ENCODE results near the gene EEF1AKMT4. TPM values are rescaled to one million over a fixed set of nuclear protein-coding genes. Genes with fewer than 3 reads are reported as not detected.

Gene EEF1AKMT4
- total RNA-seq: 3.4 and 4.3 TPM in 2 replicates

DNA sequence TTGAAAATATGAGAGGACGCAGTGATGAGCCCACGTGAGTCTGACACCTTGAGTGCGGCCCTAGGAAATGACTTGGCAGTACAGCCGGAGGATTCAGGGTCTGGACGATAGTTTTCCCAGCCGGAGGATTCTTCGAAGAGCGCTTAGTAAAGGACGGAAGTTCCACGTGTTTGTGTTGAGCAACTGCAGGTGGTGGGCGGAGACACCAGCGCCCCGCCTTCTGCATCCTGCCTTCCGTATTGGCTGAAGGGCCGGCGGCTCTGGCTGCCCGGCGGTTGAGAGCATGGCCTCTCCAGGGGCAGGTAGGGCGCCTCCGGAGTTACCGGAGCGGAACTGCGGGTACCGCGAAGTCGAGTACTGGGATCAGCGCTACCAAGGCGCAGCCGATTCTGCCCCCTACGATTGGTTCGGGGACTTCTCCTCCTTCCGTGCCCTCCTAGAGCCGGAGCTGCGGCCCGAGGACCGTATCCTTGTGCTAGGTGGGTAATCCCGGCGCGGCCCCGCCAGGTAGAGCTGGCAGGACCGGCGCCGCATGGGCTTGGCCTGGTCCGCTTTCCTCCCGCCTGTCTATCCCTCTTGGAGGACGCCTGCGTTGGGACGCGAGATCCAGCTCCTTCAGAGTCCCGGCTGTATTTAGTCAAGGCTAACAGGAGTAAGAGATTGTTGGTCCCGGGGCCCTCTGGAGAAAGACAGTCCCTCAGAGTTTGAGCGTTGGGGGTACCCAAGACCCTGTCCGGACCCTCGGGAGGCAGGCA, at the start of gene EEF1AKMT4:
Gene EEF1AKMT4, plus strand, starts transcription at position 261 of the 755 bp plus-strand sequence. Its CDS starts 23 bp downstream, at position 284.

DNA sequence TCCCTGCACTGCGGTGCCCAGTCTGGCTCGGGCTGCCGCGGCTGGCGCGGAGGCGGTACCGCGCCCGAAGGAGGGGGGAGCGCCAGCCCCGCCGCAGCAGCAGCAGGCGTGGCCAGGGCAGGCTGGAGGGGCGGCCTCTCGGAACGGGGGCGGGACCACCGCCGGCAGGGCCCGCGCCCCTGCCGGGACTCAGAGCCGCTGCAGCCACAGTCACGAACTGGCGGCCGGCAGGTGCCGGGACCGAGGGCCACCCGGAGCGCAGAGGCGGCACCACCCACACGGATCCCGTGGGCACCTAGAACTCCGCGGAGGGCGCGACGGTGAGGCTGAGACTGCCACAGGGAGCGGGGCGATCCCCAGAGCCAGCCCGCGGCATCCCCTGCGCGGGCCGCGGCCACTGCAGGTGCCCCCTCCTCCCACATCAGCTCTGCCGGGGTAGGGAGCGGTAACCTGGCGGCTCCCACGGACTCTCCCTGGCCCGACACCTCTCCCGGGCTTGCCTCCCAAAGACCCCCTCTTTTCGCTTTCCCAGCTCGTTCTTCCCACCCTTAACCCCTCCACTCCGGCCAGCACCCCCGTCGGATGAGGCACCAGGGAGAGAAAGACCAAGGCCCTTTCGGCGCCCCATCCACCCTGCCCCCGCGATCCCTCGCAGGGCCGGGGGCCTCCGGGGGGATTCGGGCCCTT, 19.9 kb upstream of the EEF1AKMT4 start, which contains the start of gene VWA5B2:
Gene VWA5B2, plus strand, starts transcription at position 192 of the 687 bp plus-strand sequence. CDS start 944 bp downstream, outside the sequence.

GRCh38 chr3:184248454-184249411, 739 bp upstream of the EEF1AKMT4 start, which contains the start of gene ALG3:
Gene ALG3 (minus strand): TSS chr3:184248962. CDS start chr3:184248940, 22 bp downstream.

DNA sequence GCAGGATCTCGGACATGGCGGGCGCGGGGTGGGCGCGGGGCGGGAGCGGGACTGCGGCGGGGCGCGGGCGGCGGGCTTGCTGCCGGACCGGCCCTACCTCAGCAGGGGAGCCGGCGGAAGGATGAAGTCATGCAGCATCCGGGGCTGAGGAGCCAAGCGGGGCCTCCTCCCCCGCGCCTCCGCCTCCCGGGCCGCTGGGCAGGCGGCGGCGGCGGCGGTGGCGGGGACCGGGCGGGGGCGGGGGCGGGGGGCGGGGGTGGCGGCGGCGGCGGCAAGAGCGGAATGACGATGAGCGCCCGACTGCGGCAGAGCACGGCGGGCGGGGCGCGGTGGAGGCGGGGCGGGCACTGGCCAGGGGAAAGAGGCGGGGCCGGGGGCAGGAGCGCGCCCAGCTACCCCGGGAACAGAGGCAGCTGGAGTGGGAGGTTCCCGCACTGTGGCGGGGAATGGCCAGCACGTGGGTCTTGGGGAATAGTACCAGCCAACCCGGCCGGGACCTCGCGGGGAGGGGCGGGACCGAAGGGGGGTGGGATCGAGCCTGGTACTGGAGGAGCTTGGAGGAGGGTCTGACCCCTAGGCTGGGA, 11.9 kb downstream of the EEF1AKMT4 start, which contains the start of gene CAMK2N2:
Gene CAMK2N2, minus strand, starts transcription at position 284 of the 584 bp plus-strand sequence. Its CDS starts 268 bp downstream, at position 16.

GRCh38 chr3:184275961-184276910, 26.8 kb downstream of the EEF1AKMT4 start, which contains the start of gene ECE2:
Gene ECE2 (plus strand): TSS chr3:184276022. CDS start chr3:184276154, 132 bp downstream.

DNA sequence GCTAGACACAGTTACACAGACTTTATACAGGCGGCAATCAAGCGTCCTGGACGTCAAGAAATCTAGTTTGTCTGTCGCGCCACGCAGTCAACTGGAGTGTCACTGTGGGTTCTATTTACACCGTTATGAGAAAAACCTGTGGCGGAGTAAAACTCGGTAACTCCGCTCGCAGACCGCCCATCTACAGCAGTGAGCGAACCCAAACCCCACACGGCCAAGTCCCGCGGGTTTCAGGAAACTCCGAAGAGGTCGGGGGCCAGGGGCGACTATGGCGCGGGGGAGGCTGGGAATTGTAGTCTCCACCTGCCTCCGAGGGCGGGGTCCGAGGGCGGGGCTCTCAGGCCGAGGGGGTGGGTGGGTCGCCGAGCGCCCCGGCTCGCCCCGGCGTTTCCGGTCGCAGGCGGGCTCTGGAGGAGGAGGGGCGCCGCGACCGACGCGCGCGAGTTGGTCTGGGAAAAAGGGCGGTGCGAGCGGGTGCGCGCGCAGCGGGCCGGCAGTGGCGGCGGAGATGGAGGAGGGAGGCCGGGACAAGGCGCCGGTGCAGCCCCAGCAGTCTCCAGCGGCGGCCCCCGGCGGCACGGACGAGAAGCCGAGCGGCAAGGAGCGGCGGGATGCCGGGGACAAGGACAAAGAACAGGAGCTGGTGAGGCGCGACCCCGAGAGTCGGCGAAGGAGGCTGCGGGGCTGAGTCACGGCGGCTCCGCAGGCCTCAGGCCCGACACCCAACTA, 49.5 kb downstream of the EEF1AKMT4 start, which contains the start of gene PSMD2:
Gene PSMD2, plus strand, starts transcription at position 483 of the 729 bp plus-strand sequence. Its CDS starts 26 bp downstream, at position 509.

Other genes with a start within 250 kb of the EEF1AKMT4 start
- gene ABCC5, start 231.8 kb upstream of the EEF1AKMT4 start, total RNA-seq: 4.2 and 5.4 TPM in 2 replicates
- not detected in 2 replicates for gene HTR3D, start 217.9 kb upstream of the EEF1AKMT4 start, total RNA-seq
- not detected in 2 replicates for gene HTR3C, start 196.6 kb upstream of the EEF1AKMT4 start, total RNA-seq
- not detected in 2 replicates for gene HTR3E, start 152.6 kb upstream of the EEF1AKMT4 start, total RNA-seq
- 35.0 and 38.8 TPM in 2 replicates for gene EIF2B5, start 114.3 kb upstream of the EEF1AKMT4 start, total RNA-seq
- gene DVL3, start 94.3 kb upstream of the EEF1AKMT4 start, total RNA-seq: 17.8 and 24.8 TPM in 2 replicates
- gene AP2M1, start 74.8 kb upstream of the EEF1AKMT4 start, total RNA-seq: 414 and 432 TPM in 2 replicates
- 33.1 and 34.8 TPM in 2 replicates for gene ABCF3, start 63.5 kb upstream of the EEF1AKMT4 start, total RNA-seq
- not detected in 2 replicates for gene VWA5B2, start 20.1 kb upstream of the EEF1AKMT4 start, total RNA-seq
- 64.2 and 67.1 TPM in 2 replicates for gene ALG3, start 710 bp upstream of the EEF1AKMT4 start, total RNA-seq
- not detected in 2 replicates for gene CAMK2N2, start 11.9 kb downstream of the EEF1AKMT4 start, total RNA-seq
- gene ECE2, start 26.4 kb downstream of the EEF1AKMT4 start, total RNA-seq: not detected in 2 replicates
- 770 and 1,106 TPM in 2 replicates for gene PSMD2, start 49.6 kb downstream of the EEF1AKMT4 start, total RNA-seq
- 517 and 527 TPM in 2 replicates for gene EIF4G1, start 64.9 kb downstream of the EEF1AKMT4 start, total RNA-seq
- gene FAM131A, start 87.9 kb downstream of the EEF1AKMT4 start, total RNA-seq: 34.4 and 48.5 TPM in 2 replicates
- 0.93 and 2.1 TPM in 2 replicates for gene CLCN2, start 111.9 kb downstream of the EEF1AKMT4 start, total RNA-seq
- 86.7 and 105 TPM in 2 replicates for gene POLR2H, start 112.0 kb downstream of the EEF1AKMT4 start, total RNA-seq
- not detected in 2 replicates for gene THPO, start 128.5 kb downstream of the EEF1AKMT4 start, total RNA-seq
- gene CHRD, start 130.4 kb downstream of the EEF1AKMT4 start, total RNA-seq: 0.07 and 1.7 TPM in 2 replicates